K562 treated with DMSO at 1 percent for 4 hours (cell line): ENCODE measurements around the gene WARS2. TPM values are rescaled to one million over a fixed set of nuclear protein-coding genes. Genes with fewer than 3 reads are reported as not detected.

Source experiments
- total RNA-seq: library from RNA; unstranded; fragments of 300-600 nt; gene quantifications from 2 replicates; pipeline ENCODE4 v1.2.3, GENCODE V29; 2022; ENCODE audit not compliant: insufficient read depth

WARS2 gene
- total RNA-seq, result 7.2 and 8.3 TPM in 2 replicates

DNA sequence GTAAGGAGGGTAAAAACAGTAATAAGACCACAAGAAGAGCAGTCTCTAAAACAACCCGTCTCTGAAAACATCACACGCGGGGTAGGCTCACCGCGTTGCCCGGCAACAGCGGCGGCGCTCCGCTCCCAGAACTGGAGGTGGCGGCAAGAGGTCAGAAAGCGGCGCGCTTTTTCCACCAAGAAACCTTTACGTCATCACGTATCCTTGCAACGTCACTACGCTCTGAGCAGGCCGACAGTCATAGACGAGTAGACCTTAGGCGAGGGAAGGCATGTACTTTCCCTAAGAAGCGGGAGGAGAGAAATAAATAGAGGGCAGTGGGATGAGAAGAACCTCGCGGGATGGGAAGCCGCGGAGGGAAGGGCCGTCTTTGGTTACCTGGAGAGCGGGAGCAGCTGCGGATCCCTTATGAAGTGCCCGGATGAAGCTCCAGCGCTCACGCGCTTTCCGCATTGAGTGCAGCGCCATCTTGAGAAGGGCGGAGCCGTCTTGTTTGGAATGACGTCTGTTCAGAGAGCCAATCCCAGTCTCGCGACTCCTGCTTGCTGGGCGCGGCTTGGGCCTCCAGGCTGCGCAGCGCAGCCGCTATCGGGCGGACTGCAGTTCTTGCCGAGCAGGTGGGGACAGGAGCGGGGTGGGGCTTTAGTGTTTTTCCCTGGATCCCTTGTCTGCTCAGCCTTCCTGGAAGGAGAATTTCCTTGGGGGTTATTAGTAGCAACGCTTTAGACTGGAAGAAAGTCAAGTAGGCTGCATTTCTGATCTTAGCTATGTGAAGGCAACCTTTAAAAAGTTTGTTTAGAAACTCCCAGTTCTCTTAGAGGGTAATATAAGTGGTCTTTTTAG is at the start of gene WARS2:
TSS of gene WARS2 (minus strand) at position 477 of the 843 bp plus-strand sequence. CDS start at position 468, 9 bp downstream.

DNA sequence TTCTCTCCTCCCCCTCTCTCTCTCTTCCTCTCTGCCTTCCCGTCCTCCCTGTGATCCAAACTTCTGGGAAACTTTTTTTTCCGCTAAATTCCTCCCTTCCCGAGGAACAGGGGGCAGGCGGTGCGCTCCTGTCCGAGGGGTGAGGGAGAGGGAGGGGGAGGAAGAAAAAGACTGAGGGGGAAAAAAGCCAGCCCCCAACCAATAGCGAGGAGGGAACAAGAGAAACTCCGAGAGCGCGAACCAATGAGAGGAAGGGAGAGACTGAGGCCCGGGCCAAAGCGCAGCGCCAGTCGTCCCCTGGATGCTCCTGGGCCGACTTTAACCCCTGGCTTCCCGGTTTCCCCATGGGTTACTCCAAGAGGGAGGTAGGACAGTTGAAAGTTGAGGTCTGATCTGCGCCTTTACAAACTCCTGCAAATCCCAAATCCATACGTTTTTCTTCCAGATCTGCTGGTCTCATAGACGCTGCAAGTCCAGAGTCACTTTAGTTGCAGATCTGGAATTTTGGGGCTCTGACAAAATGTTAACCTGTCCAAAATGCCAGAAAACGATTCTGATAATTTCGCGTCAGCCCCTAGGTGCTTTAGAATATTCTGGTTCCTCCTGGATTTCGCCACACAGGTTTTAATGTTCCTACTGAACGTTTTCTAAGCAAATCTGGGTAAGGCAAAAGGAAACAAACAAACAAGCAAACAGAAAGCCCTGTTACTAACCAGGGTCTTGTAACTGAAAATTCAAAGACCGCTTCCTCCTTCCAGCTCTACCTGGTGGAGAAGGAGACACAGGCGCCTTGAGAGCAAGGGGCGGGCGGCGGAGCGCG is 152.1 kb downstream of the WARS2 start, which contains the start of gene TBX15:
TSS of gene TBX15 (minus strand) at position 158 of the 820 bp plus-strand sequence. CDS start 548 bp downstream, outside the sequence.

Other genes with a start within 250 kb of the WARS2 start
- gene TBX15, start 152.3 kb downstream of the WARS2 start, total RNA-seq, result 2.9 and 4.1 TPM in 2 replicates
- gene HAO2, start 228.1 kb upstream of the WARS2 start, total RNA-seq, result not detected in 2 replicates